Upper lobe of left lung (tissue), 4 donors: Measurements from ENCODE around the gene CMIP.

Source experiments
- CTCF ChIP-seq, 6 experiments: fragments of 450-650 bp in 4 of 6; fragments of 200-600 bp in 2 of 6; sonication (generic) in 2 of 6; IDR thresholded peaks; one replicate each; pipeline ENCODE4 v1.5.1; 2016 to 2019; ENCODE audit warnings: antibody characterized with exemption in 6 of 6
- POLR2A ChIP-seq, 4 donors: fragments of 450-650 bp; IDR thresholded peaks; one replicate each; pipeline ENCODE4 v1.5.1; 2016 to 2017; ENCODE audit warnings: antibody characterized with exemption in 4 of 4, mild to moderate bottlenecking in 2 of 4
- POLR2AphosphoS5 ChIP-seq, 2 donors: sonication (generic); formaldehyde crosslinking; IDR thresholded peaks; one replicate each; pipeline ENCODE4 v1.5.1; 2017; ENCODE audit warnings: antibody characterized with exemption in 2 of 2

GRCh38 chr16:81744385-81744784 lies 299.8 kb downstream of the CMIP start:
- TF ChIP-seq POLR2AphosphoS5 (IDR thresholded peaks at IDR 0.05) (no peak), POLR2A (IDR thresholded peaks at IDR 0.05) (no peak), CTCF (IDR thresholded peaks at IDR 0.05) (no peak)
